ENCODE measurements around the gene MRPL37. TPM values are rescaled to one million over a fixed set of nuclear protein-coding genes. Genes with fewer than 3 reads are reported as not detected.

MRPL37 gene
- polyA plus RNA-seq, 2 of the 4 experiments (the other 2 are of a cell fraction): 16.2 to 68.9 TPM

DNA sequence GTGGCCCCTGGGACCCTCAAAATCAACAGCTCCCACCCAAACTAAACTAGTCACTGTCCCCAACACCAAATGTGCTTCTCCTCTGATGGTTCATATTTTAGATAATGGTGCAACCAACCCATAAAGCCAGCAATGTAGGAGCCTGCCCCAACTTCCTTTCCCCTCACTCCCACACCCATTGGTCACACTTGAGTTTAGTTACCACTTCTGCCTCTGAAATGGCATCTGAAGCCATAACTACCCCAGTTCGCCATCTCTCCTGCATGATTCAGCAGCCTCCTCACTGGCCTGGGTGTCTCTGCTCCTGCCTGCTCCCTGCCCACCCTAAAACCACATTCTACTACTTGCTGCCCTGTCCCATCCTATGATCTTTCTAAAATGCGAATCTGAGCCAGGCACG, 43.8 kb upstream of the MRPL37 start:
- ATAC-seq: no peak

DNA sequence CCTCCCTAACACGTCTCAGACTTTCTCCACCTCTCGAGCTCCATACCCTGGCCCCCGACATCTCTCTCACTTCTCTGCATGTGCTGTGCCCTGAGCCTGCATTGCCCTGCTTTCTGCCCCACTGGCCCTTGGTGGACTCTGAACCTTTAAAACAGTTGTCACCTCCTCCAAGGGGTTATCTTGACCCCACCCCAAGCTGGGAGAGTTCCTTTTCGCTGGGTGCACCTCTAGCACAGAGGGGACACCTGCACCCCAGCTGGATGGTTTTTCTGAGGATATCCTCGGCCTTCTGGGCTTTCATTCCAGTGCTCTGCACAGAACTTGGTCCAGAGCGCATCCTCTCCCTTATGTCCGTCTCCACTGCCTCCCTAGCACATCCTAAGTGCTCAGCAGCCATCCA, 43.0 kb upstream of the MRPL37 start:
- POLR2A ChIA-PET: no interaction called here
- FAIRE-seq (no peak), ATAC-seq (no peak), DNase-seq (ENCODE audit: low read depth in 1 of 2, low spot score in 1 of 2) (no peak)
- Histone ChIP-seq H3K4me1 (peaks cover 21% of the 10 kb centered on the region), H3K27ac (peak overlapping the region in 1 of 2 experiments; percentile 58; a peak in 2 of 6 replicates), H3K4me2 (no peak overlapping the region), H3K9me3 (no peaks in the 10 kb centered on the region), H3K4me3 (no peak overlapping the region)
- TF ChIP-seq, protein P1, sequence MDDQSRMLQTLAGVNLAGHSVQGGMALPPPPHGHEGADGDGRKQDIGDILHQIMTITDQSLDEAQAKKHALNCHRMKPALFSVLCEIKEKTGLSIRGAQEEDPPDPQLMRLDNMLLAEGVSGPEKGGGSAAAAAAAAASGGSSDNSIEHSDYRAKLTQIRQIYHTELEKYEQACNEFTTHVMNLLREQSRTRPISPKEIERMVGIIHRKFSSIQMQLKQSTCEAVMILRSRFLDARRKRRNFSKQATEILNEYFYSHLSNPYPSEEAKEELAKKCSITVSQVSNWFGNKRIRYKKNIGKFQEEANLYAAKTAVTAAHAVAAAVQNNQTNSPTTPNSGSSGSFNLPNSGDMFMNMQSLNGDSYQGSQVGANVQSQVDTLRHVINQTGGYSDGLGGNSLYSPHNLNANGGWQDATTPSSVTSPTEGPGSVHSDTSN (IDR thresholded peaks at IDR 0.05): no peak
- TF ChIP-seq CBX2 (IDR thresholded peaks at IDR 0.05; ENCODE audit: borderline replicate concordance, low read depth): no peak
- TF ChIP-seq KDM5A (IDR thresholded peaks at IDR 0.05): no peak
- no peak for TF ChIP-seq ZNF302 (CRISPR knock-in tag; IDR thresholded peaks at IDR 0.05)
- no peak for TF ChIP-seq POLR2A (IDR thresholded peaks at IDR 0.05; ENCODE audit: low read length)
- no peak for TF ChIP-seq CEBPB (IDR thresholded peaks at IDR 0.05)
- TF ChIP-seq EHMT2 (IDR thresholded peaks at IDR 0.05; ENCODE audit: low read depth): no peak
- TF ChIP-seq JUNB (IDR thresholded peaks at IDR 0.05): no peak
- no peak for TF ChIP-seq TP53 (CRISPR knock-in tag; IDR thresholded peaks at IDR 0.05)
- no peak for TF ChIP-seq NR3C1 (IDR thresholded peaks at IDR 0.05)
- TF ChIP-seq HOXB13 (CRISPR knock-in tag; IDR thresholded peaks at IDR 0.05; ENCODE audit: low read depth): no peak
- no peak for TF ChIP-seq HDAC2 (IDR thresholded peaks at IDR 0.05)
- TF ChIP-seq, protein P2, sequence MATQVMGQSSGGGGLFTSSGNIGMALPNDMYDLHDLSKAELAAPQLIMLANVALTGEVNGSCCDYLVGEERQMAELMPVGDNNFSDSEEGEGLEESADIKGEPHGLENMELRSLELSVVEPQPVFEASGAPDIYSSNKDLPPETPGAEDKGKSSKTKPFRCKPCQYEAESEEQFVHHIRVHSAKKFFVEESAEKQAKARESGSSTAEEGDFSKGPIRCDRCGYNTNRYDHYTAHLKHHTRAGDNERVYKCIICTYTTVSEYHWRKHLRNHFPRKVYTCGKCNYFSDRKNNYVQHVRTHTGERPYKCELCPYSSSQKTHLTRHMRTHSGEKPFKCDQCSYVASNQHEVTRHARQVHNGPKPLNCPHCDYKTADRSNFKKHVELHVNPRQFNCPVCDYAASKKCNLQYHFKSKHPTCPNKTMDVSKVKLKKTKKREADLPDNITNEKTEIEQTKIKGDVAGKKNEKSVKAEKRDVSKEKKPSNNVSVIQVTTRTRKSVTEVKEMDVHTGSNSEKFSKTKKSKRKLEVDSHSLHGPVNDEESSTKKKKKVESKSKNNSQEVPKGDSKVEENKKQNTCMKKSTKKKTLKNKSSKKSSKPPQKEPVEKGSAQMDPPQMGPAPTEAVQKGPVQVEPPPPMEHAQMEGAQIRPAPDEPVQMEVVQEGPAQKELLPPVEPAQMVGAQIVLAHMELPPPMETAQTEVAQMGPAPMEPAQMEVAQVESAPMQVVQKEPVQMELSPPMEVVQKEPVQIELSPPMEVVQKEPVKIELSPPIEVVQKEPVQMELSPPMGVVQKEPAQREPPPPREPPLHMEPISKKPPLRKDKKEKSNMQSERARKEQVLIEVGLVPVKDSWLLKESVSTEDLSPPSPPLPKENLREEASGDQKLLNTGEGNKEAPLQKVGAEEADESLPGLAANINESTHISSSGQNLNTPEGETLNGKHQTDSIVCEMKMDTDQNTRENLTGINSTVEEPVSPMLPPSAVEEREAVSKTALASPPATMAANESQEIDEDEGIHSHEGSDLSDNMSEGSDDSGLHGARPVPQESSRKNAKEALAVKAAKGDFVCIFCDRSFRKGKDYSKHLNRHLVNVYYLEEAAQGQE (IDR thresholded peaks at IDR 0.05): no peak
- no peak for TF ChIP-seq HEYL (CRISPR knock-in tag; IDR thresholded peaks at IDR 0.05)
- TF ChIP-seq MYC (IDR thresholded peaks at IDR 0.05; ENCODE audit: borderline replicate concordance, low read length): no peak
- TF ChIP-seq, protein P3, sequence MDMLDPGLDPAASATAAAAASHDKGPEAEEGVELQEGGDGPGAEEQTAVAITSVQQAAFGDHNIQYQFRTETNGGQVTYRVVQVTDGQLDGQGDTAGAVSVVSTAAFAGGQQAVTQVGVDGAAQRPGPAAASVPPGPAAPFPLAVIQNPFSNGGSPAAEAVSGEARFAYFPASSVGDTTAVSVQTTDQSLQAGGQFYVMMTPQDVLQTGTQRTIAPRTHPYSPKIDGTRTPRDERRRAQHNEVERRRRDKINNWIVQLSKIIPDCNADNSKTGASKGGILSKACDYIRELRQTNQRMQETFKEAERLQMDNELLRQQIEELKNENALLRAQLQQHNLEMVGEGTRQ (IDR thresholded peaks at IDR 0.05): no peak
- TF ChIP-seq FOSL2 (IDR thresholded peaks at IDR 0.05): no peak
- no peak for TF ChIP-seq FOSL2 (CRISPR knock-in tag; IDR thresholded peaks at IDR 0.05)
- TF ChIP-seq MAZ (IDR thresholded peaks at IDR 0.05; ENCODE audit: borderline replicate concordance, low read depth, low read length): no peak
- 88% methylated on average over 7 of the region's 7 CpGs for WGBS (ENCODE audit: missing lambda C conversion rate)
- CTCF ChIA-PET: no interaction called here

More for the DNA sequence above, 43.8 kb upstream of the MRPL37 start:
- DNase-seq (ENCODE audit: low read depth in 1 of 2, low spot score in 1 of 2) (no peak), FAIRE-seq (no peak)
- Histone ChIP-seq H3K27ac (no peak overlapping the region), H3K4me2 (no peak overlapping the region), H3K4me1 (peaks cover 21% of the 10 kb centered on the region), H3K9me3 (no peaks in the 10 kb centered on the region), H3K4me3 (no peak overlapping the region)
- WGBS (ENCODE audit: missing lambda C conversion rate): 82% methylated on average over 3 of the region's 3 CpGs
- POLR2A ChIA-PET: no interaction called here
- TF ChIP-seq POLR2A (IDR thresholded peaks at IDR 0.05; ENCODE audit: low read length) (no peak), NFE2L2 (conservative IDR thresholded peaks at IDR 0.05; ENCODE audit: low read length) (no peak), PHF8 (IDR thresholded peaks at IDR 0.05; ENCODE audit: borderline replicate concordance, low read depth) (no peak), RAD21 (conservative IDR thresholded peaks at IDR 0.05 in 1 of 2, IDR thresholded peaks at IDR 0.05 in 1 of 2) (no peak), ZNF302 (CRISPR knock-in tag; IDR thresholded peaks at IDR 0.05) (no peak), CBX8 (IDR thresholded peaks at IDR 0.05) (no peak), CHD4 (IDR thresholded peaks at IDR 0.05; ENCODE audit: borderline replicate concordance) (no peak), TP53 (CRISPR knock-in tag; IDR thresholded peaks at IDR 0.05) (no peak), RARB (CRISPR knock-in tag; IDR thresholded peaks at IDR 0.05) (no peak)
- TF ChIP-seq, protein P1 (IDR thresholded peaks at IDR 0.05): no peak
- CTCF ChIA-PET: interaction anchor here (1.5 kb wide), 1 partner anchor 35 kb away, joined by 3 read pairs; no protein-coding TSS in a partner anchor
